SK-N-SH treated with all-trans-retinoic acid at 6 μM for 48 hours (cell line): ENCODE measurements around the gene HIBCH.

ENCODE experiments used
- BACH2 ChIP-seq: fragments of 250-450 bp; sonication (Bioruptor Pico); IDR thresholded peaks from 2 replicates; pipeline ENCODE4 v1.9.0; 2021; ENCODE audit warnings: mild to moderate bottlenecking, borderline replicate concordance
- GLIS3 ChIP-seq: fragments of 250-450 bp; sonication (Bioruptor Pico); IDR thresholded peaks from 2 replicates; pipeline ENCODE4 v1.5.0; 2020; ENCODE audit warnings: mild to moderate bottlenecking, moderate library complexity
- PATZ1 ChIP-seq: fragments of 250-450 bp; sonication (Bioruptor Pico); IDR thresholded peaks from 2 replicates; pipeline ENCODE4 v1.8.0; 2020; ENCODE audit warnings: mild to moderate bottlenecking, moderate library complexity, borderline replicate concordance
- TOX ChIP-seq: fragments of 250-450 bp; sonication (Bioruptor Pico); IDR thresholded peaks from 2 replicates; pipeline ENCODE4 v1.8.0; 2021; ENCODE audit warnings: mild to moderate bottlenecking, moderate library complexity, borderline replicate concordance

DNA sequence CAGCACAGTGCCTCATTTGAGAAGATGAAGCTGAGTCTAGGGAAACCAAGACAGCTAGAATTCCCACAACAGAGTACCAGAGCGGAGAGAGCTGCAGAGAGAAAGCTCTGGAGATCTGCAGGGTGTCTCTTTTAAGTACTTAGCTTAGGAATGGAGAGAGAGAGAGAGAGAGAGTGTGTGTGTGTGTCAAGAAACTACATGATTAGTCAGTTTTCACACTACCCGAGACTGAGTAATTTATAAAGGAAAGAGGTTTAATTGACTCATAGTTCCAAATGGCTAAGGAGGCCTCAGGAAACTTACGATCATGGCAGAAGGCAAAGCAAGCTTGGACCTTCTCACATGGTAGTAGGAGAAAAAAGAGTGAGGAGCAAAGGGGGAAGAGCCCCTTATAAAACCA is 64.0 kb downstream of the HIBCH start:
- TF ChIP-seq TOX (CRISPR knock-in tag) (no peak), BACH2 (CRISPR knock-in tag) (no peak), GLIS3 (CRISPR knock-in tag) (no peak), PATZ1 (CRISPR knock-in tag) (no peak)
